ENCODE results near the gene RIOK3. TPM values are rescaled to one million over a fixed set of nuclear protein-coding genes. Genes with fewer than 3 reads are reported as not detected.

RIOK3 gene
- total and polyA plus RNA-seq, 9 donors, result 21.5 to 48.3 (median 39.2) TPM

DNA sequence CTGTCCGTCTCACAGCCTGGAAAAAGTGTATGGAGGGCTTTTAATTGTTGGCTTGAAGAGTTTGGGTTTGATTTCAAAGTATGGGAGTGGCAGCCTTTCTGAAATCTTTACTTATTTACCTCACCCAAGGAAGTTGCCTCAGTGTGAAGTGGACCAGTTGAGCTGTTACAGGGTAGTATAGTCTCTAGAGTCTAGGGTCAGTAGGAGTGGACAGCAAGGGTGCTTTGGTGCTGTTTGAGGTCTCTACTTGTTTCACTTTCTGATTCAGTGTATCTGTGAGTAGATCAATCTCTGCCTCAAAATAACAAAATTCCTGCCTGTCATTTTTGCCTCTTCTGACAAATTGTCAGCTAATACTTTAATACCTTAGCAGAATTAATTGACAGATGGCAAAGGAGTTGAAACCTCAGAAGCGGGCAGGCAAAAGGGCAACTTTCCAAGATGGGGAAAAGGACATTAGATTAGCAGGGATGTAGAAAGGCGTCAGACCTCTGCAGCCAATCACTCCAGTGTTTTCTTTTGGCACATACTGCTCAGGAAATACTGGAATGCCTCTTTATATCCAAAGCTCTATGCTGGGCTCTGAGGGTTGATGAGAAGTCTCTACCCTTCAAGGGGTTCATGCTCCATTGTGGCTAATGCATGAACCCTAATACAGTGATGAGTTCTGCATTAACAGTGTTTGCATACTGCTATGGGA, 5.9 kb downstream of the RIOK3 start:
- no peak for DNase-seq
- H3K4me1 ChIP-seq (ENCODE audit: insufficient read depth), result peaks cover 9% of the 10 kb centered on the region
- 86 to 93% (median 88%) methylated on average over 3 of the region's 3 CpGs for WGBS, 3 donors
- H3K4me3 ChIP-seq, result no peak overlapping the region
- intact Hi-C loops (cut with DNase I), result loop anchor here in 1 of 4 donors (10.0 kb wide), 1 partner anchor 46 kb away; the partner anchor contains the start of gene RMC1
- no peaks in the 10 kb centered on the region for H3K27me3 ChIP-seq
- no peak for TF ChIP-seq EP300 (IDR thresholded peaks at IDR 0.05)
- TF ChIP-seq POLR2A (IDR thresholded peaks at IDR 0.05), result no peak
- TF ChIP-seq, protein P1, sequence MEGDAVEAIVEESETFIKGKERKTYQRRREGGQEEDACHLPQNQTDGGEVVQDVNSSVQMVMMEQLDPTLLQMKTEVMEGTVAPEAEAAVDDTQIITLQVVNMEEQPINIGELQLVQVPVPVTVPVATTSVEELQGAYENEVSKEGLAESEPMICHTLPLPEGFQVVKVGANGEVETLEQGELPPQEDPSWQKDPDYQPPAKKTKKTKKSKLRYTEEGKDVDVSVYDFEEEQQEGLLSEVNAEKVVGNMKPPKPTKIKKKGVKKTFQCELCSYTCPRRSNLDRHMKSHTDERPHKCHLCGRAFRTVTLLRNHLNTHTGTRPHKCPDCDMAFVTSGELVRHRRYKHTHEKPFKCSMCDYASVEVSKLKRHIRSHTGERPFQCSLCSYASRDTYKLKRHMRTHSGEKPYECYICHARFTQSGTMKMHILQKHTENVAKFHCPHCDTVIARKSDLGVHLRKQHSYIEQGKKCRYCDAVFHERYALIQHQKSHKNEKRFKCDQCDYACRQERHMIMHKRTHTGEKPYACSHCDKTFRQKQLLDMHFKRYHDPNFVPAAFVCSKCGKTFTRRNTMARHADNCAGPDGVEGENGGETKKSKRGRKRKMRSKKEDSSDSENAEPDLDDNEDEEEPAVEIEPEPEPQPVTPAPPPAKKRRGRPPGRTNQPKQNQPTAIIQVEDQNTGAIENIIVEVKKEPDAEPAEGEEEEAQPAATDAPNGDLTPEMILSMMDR (IDR thresholded peaks at IDR 0.05), result no peak
- H3K9me3 ChIP-seq, result no peaks in the 10 kb centered on the region
- H3K36me3 ChIP-seq, result no peaks in the 10 kb centered on the region
- H3K27ac ChIP-seq, result no peak overlapping the region

DNA sequence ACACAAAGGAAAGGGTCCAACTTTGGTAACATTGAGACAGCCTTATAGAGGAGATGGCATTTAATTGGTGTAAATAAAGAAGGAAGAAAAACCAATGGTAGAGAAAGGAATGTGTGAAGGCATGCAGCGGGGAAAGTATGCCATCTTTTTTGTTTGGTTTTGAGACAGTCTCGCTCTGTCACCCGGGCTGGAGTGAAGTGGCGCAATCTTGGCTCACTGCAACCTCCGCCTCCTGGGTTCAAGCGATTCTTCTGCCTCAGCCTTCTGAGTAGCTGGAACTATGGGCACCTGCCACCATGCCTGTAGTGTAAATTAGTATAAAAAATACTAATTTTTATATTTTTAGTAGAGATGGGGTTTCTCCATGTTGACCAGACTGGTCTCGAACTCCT, 6.4 kb downstream of the RIOK3 start:
- Histone ChIP-seq H3K4me1 (ENCODE audit: insufficient read depth) (peaks cover 9% of the 10 kb centered on the region), H3K36me3 (no peaks in the 10 kb centered on the region), H3K27ac (no peak overlapping the region), H3K9me3 (no peaks in the 10 kb centered on the region), H3K4me3 (no peak overlapping the region), H3K27me3 (no peaks in the 10 kb centered on the region)
- intact Hi-C loops (cut with DNase I), result loop anchor here in 1 of 4 donors (10.0 kb wide), 1 partner anchor 45 kb away; the partner anchor contains the start of gene RMC1
- no peak for TF ChIP-seq EP300 (IDR thresholded peaks at IDR 0.05)
- WGBS, 3 donors, result 94 to 96% (median 95%) methylated on average over 7 of the region's 7 CpGs
- DNase-seq, result no peak

DNA sequence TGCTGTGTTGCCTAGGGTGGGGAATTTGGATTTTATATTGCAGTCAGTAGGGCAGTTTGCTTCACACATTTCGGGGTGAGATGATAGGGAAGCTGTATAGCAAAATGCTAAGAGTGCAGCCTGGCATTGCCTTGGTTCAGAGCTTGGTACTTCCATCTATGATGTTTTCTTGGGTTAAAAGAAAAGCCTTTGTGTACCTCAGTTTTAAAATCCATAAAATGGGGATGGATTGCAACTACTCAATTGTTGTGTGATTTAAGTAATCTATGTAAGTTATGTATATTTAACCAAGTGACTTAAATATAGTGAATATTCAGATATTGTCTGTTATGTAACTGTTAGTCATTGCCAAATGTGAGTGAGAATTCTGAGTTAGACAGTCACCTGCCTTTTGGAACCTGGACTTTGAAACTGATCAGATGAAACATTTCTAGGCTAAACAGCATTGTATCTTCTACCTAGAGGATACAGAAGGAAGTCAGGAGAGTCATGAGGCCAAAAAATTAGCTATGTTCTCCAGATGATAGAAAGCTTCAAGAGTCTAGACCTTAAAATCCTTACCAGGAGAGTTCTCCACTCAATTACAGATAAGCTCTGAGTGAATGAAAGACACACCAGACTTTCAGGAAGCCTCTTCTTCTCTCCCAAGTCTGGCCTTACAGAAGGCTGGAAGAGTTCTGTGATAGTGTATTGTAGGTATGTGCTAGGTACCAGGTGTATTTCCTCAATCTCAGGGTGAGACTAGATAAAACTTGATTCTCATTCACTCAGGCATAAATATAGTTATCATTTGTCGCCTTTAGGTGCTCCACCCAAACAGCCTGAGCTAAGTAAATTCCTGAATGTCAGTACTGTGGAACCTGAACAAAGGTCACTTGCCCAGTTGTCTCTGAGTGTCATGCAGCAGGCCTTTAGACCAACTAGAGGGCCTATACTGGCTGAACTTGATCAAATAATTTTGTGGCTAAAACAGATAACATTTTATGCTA, 7.5 kb downstream of the RIOK3 start:
- TF ChIP-seq POLR2A (IDR thresholded peaks at IDR 0.05) (no peak), EP300 (IDR thresholded peaks at IDR 0.05) (no peak)
- TF ChIP-seq, protein P1 (IDR thresholded peaks at IDR 0.05), result no peak
- 81 to 85% (median 82%) methylated on average over 2 of the region's 2 CpGs for WGBS, 3 donors
- H3K36me3 ChIP-seq, result no peaks in the 10 kb centered on the region
- H3K4me3 ChIP-seq, result no peak overlapping the region
- no peaks in the 10 kb centered on the region for H3K27me3 ChIP-seq
- H3K9me3 ChIP-seq, result no peaks in the 10 kb centered on the region
- DNase-seq, result no peak
- H3K27ac ChIP-seq, result no peak overlapping the region
- peaks cover 6% of the 10 kb centered on the region for H3K4me1 ChIP-seq (ENCODE audit: insufficient read depth)
- intact Hi-C loops (cut with DNase I), result no loop called here

- no peak overlapping the region for H3K4me3 ChIP-seq
- TF ChIP-seq EP300 (IDR thresholded peaks at IDR 0.05) (no peak), POLR2A (IDR thresholded peaks at IDR 0.05) (no peak)
- TF ChIP-seq, protein P1 (IDR thresholded peaks at IDR 0.05), result no peak
- 65 to 74% (median 69%) methylated on average over 2 of the region's 2 CpGs for WGBS, 3 donors
Measured at GRCh38 chr18:23462876-23463275, 9.8 kb downstream of the RIOK3 start.

More at GRCh38 chr18:23462876-23463275, 9.8 kb downstream of the RIOK3 start:
- no peak for DNase-seq
- intact Hi-C loops (cut with DNase I), result no loop called here
- no peaks in the 10 kb centered on the region for H3K9me3 ChIP-seq
- H3K27me3 ChIP-seq, result no peaks in the 10 kb centered on the region
- H3K27ac ChIP-seq, result no peak overlapping the region
- H3K36me3 ChIP-seq, result no peaks in the 10 kb centered on the region
- H3K4me1 ChIP-seq (ENCODE audit: insufficient read depth), result peaks cover 1% of the 10 kb centered on the region

All from ovary (tissue), 9 donors.